Smooth muscle cell (in vitro differentiated cells): ENCODE results near the gene GNAI2. TPM values are rescaled to one million over a fixed set of nuclear protein-coding genes. Genes with fewer than 3 reads are reported as not detected.

ENCODE experiments used
- DNase-seq: peaks from one replicate; lab custom pipeline; 2025; ENCODE audit not compliant: unreplicated experiment; lab: John Stamatoyannopoulos, UW
- H2AFZ ChIP-seq: fragments of 200-600 bp; sonication (generic); 2 replicates; pipeline ENCODE4 v1.6.0; 2016; ENCODE audit warnings: antibody characterized with exemption, low read depth, mild to moderate bottlenecking
- H3F3A ChIP-seq: fragments of 200-600 bp; sonication (generic); 2 replicates; pipeline ENCODE4 v1.6.0; 2017; ENCODE audit warnings: antibody characterized with exemption, low read depth
- H3K27ac ChIP-seq: fragments of 200-600 bp; sonication (generic); 2 replicates; pipeline ENCODE4 v1.5.1; 2016; ENCODE audit warnings: low read depth, mild to moderate bottlenecking
- H3K27me3 ChIP-seq: fragments of 200-600 bp; sonication (generic); 2 replicates; pipeline ENCODE4 v1.6.1; 2016; ENCODE audit warnings: low read depth, mild to moderate bottlenecking
- H3K36me3 ChIP-seq: fragments of 200-600 bp; sonication (generic); 2 replicates; pipeline ENCODE4 v1.5.1; 2016; ENCODE audit warnings: low read depth
- H3K4me1 ChIP-seq: fragments of 200-600 bp; sonication (generic); 2 replicates; pipeline ENCODE4 v1.5.1; 2016; ENCODE audit warnings: low read depth
- H3K4me2 ChIP-seq: fragments of 200-600 bp; sonication (generic); 2 replicates; pipeline ENCODE4 v1.6.0; 2016; ENCODE audit warnings: mild to moderate bottlenecking
- H3K4me3 ChIP-seq: fragments of 200-600 bp; sonication (generic); 2 replicates; pipeline ENCODE4 v1.5.1; 2016; ENCODE audit warnings: mild to moderate bottlenecking
- H3K79me2 ChIP-seq: fragments of 200-600 bp; sonication (generic); 2 replicates; pipeline ENCODE4 v1.6.0; 2016; ENCODE audit warnings: low read depth, mild to moderate bottlenecking
- H3K9ac ChIP-seq: fragments of 200-600 bp; sonication (generic); 2 replicates; pipeline ENCODE4 v1.6.0; 2016; ENCODE audit warnings: low read depth
- H3K9me3 ChIP-seq: fragments of 200-600 bp; sonication (generic); replicated peaks from 2 replicates; pipeline ENCODE4 v1.5.1; 2016; ENCODE audit warnings: low read depth
- H4K20me1 ChIP-seq: fragments of 200-600 bp; sonication (generic); 2 replicates; pipeline ENCODE4 v1.6.0; 2016; ENCODE audit warnings: low read depth
- WGBS: methylation state at CpG from one replicate; pipeline ENCODE4 v1.1.7; 2016; ENCODE audit warnings: low lambda C conversion rate; 5-methylcytosine and 5-hydroxymethylcytosine counted together
- polyA plus RNA-seq: library from polyadenylated mRNA; unstranded; fragments of >200 nt; fragmentation: Nextera tagmentation; extraction: Ambion mirVana; gene quantifications from 2 replicates; pipeline ENCODE4 v1.2.1, GENCODE V29; 2016
- total RNA-seq: library from RNA; depleted of rRNA; stranded (reverse); fragments of >200 nt; gene quantifications from 2 replicates; pipeline ENCODE4 v1.2.3, GENCODE V29; 2014
- TF ChIP-seq, protein P1 (sequence below): fragments of 200-600 bp; sonication (generic); IDR thresholded peaks from 2 replicates; pipeline ENCODE4 v1.5.1; 2017; ENCODE audit warnings: borderline replicate concordance, mild to moderate bottlenecking, antibody characterized with exemption; ENCODE audit not compliant: insufficient read depth, poor library complexity, severe bottlenecking

The GNAI2 gene
- total and polyA plus RNA-seq, 2 experiments from 2014 or later = 209 to 454 TPM

DNA sequence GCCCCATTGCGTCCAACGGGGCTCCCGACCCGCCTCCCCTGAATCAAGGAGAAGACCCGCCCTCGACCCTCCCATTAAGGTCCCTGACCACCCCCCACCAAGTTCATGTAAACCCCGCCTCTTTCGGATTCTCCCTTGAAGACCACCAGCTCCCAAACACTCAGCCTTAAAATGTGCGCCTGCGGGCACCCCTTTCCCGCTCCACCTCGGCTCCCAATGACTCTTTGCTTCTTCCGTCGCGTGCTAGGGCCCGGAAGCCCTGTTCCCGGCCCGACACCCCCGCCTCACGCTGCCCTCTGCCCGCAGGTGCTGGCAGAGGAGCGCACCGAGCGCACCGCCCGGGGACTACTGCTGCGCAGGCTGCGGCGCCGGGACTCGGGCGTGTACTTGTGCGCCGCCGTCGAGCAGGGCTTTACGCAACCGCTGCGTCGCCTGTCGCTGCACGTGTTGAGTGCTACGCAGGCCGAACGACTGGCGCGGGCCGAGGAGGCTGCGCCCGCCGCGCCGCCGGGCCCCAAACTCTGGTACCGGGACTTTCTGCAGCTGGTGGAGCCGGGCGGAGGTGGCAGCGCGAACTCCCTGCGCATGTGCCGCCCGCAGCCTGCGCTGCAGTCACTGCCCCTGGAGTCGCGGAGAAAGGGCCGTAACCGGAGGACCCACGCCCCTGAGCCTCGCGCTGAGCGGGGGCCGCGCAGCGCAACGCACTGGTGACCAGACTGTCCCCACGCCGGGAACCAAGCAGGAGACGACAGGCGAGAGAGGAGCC is 40.2 kb downstream of the GNAI2 start:
- Histone ChIP-seq H4K20me1 (peaks cover 8% of the 10 kb centered on the region), H3F3A (no peaks in the 10 kb centered on the region), H3K79me2 (no peaks in the 10 kb centered on the region), H3K9me3 (no peaks in the 10 kb centered on the region), H3K4me3 (no peak overlapping the region), H3K27ac (no peak overlapping the region), H3K4me2 (no peak overlapping the region), H3K9ac (no peak overlapping the region), H2AFZ (no peak overlapping the region), H3K4me1 (peaks cover 4% of the 10 kb centered on the region), H3K36me3 (no peaks in the 10 kb centered on the region), H3K27me3 (peaks cover 42% of the 10 kb centered on the region)
- WGBS = 50% methylated on average over 73 of the region's 79 CpGs
- DNase-seq = no peak
- TF ChIP-seq, protein P1, sequence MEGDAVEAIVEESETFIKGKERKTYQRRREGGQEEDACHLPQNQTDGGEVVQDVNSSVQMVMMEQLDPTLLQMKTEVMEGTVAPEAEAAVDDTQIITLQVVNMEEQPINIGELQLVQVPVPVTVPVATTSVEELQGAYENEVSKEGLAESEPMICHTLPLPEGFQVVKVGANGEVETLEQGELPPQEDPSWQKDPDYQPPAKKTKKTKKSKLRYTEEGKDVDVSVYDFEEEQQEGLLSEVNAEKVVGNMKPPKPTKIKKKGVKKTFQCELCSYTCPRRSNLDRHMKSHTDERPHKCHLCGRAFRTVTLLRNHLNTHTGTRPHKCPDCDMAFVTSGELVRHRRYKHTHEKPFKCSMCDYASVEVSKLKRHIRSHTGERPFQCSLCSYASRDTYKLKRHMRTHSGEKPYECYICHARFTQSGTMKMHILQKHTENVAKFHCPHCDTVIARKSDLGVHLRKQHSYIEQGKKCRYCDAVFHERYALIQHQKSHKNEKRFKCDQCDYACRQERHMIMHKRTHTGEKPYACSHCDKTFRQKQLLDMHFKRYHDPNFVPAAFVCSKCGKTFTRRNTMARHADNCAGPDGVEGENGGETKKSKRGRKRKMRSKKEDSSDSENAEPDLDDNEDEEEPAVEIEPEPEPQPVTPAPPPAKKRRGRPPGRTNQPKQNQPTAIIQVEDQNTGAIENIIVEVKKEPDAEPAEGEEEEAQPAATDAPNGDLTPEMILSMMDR = no peak

DNA sequence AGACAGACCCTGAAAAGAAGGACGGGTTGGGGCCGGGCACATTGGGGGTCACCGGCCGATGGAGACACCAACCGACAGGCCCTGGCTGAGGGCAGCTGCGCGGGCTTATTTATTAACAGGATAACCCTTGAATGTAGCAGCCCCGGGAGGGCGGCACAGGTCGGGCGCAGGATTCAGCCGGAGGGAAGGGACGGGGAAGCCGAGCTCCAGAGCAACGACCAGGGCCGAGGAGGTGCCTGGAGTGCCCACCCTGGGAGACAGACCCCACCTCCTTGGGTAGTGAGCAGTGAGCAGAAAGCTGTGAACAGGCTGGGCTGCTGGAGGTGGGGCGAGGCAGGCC is 40.7 kb downstream of the GNAI2 start:
- TF ChIP-seq, protein P1 = no peak
- H3K4me2 ChIP-seq = no peak overlapping the region
- no peak for DNase-seq

DNA sequence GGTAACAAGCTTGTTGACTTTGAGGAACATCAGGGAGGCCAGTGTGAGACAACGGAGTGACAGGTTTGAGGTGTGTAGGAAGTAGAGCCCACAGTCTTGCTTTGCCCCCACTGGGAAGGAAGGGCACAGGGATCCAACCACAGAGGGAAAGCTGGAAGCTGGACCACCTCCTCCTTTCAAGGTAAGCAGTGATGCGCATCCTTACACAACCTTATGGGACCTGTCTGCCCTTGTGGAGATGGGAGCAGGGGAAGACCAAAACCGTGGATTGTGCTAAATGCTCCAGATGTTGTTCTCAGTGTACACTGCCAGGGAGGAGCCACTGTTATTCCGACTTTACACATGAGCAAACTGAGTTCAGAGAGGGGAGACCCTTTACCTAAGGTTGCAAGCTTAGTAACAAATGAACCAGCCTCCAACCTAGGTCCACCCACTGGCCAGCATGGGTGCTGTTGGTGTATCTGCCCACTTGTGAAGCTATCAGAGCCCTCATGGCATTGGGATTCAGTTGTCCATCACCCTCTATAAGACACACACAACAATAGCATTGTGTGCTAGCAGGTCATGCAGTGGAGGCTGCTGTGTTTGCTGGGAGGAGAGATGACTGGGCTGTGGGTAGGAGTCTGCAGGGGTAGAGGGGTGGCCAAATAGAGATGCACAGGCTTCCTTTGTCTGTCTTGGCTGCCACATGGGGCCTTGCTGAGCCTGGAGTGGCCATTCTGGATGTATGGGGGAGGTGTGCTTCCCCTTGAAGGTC is 42.3 kb downstream of the GNAI2 start:
- Histone ChIP-seq H3F3A (no peaks in the 10 kb centered on the region), H3K4me3 (no peak overlapping the region), H2AFZ (no peak overlapping the region), H3K4me2 (no peak overlapping the region), H3K27me3 (peaks cover 39% of the 10 kb centered on the region), H3K79me2 (no peaks in the 10 kb centered on the region), H3K9me3 (no peaks in the 10 kb centered on the region), H3K36me3 (no peaks in the 10 kb centered on the region), H3K4me1 (peaks cover under 1% of the 10 kb centered on the region), H3K27ac (no peak overlapping the region), H4K20me1 (peaks cover 8% of the 10 kb centered on the region), H3K9ac (no peak overlapping the region)
- 90% methylated on average over 4 of the region's 4 CpGs for WGBS
- no peak for DNase-seq
- TF ChIP-seq, protein P1 = no peak

More for the DNA sequence above, 40.7 kb downstream of the GNAI2 start:
- Histone ChIP-seq H3K27me3 (peaks cover 42% of the 10 kb centered on the region), H3K9me3 (no peaks in the 10 kb centered on the region), H3K4me3 (no peak overlapping the region), H3K27ac (no peak overlapping the region), H3K36me3 (no peaks in the 10 kb centered on the region), H4K20me1 (peaks cover 8% of the 10 kb centered on the region), H3K79me2 (no peaks in the 10 kb centered on the region), H3K4me1 (peaks cover 4% of the 10 kb centered on the region), H2AFZ (no peak overlapping the region), H3F3A (no peaks in the 10 kb centered on the region), H3K9ac (no peak overlapping the region)
- WGBS = 94% methylated on average over 17 of the region's 17 CpGs
